Keratinocyte (primary cell): ENCODE results near the gene ZP4. TPM values are rescaled to one million over a fixed set of nuclear protein-coding genes. Genes with fewer than 3 reads are reported as not detected.
A peak's percentile ranks its signal among the peaks of the same experiment; 100 is the strongest.

Source experiments
- DNase-seq: peaks from one replicate; pipeline ENCODE4 v3.0.0-alpha.2; 2011; ENCODE audit warnings: low read depth, missing footprints, low spot score
- FAIRE-seq: peaks from 2 replicates; lab custom pipeline; 2011; peaks lifted over from hg19 to GRCh38; lab: Jason Lieb, UNC
- H2AFZ ChIP-seq: 2 replicates; pipeline ENCODE4 v1.6.0; 2012; ENCODE audit warnings: low read length, control low read depth, inconsistent platforms; ENCODE audit not compliant: control insufficient read depth
- H3K27ac ChIP-seq: 2 replicates; pipeline ENCODE4 v1.5.1; 2011; ENCODE audit warnings: low read length; ENCODE audit not compliant: control insufficient read depth, insufficient read depth
- H3K27me3 ChIP-seq: 3 replicates; pipeline ENCODE4 v1.6.0; 2011; ENCODE audit warnings: low read length; ENCODE audit not compliant: control insufficient read depth, insufficient read depth; ENCODE audit errors: extremely low read depth
- H3K36me3 ChIP-seq, 2 experiments: 2 replicates in 1 of 2; 3 replicates in 1 of 2; pipeline ENCODE4 v1.5.1; 2011; ENCODE audit warnings: low read length in 2 of 2, mild to moderate bottlenecking in 1 of 2; ENCODE audit not compliant: control insufficient read depth in 2 of 2, insufficient read depth in 2 of 2; ENCODE audit errors: extremely low read depth in 1 of 2
- H3K4me1 ChIP-seq: 3 replicates; pipeline ENCODE4 v1.5.1; 2011; ENCODE audit warnings: low read length; ENCODE audit not compliant: control insufficient read depth, insufficient read depth; ENCODE audit errors: extremely low read depth
- H3K4me2 ChIP-seq: 3 replicates; pipeline ENCODE4 v1.6.0; 2011; ENCODE audit warnings: low read depth, low read length; ENCODE audit not compliant: control insufficient read depth, insufficient read depth; ENCODE audit errors: extremely low read depth
- H3K4me3 ChIP-seq, 3 experiments: fragments of 200-600 bp in 1 of 3; sonication (generic) in 1 of 3; 2 replicates in 2 of 3; 3 replicates in 1 of 3; pipeline ENCODE4 v1.5.1; 2011 to 2016; ENCODE audit warnings: low read length in 3 of 3, mild to moderate bottlenecking in 3 of 3, control low read depth in 2 of 3, inconsistent platforms in 1 of 3, low read depth in 1 of 3, mixed read lengths in 1 of 3, mixed run types in 1 of 3, moderate library complexity in 1 of 3; ENCODE audit not compliant: control insufficient read depth in 2 of 3, insufficient read depth in 2 of 3; ENCODE audit errors: extremely low read depth in 1 of 3
- H3K79me2 ChIP-seq: 2 replicates; pipeline ENCODE4 v1.6.0; 2012; ENCODE audit warnings: low read length; ENCODE audit not compliant: control insufficient read depth, insufficient read depth
- H3K9ac ChIP-seq: 3 replicates; pipeline ENCODE4 v1.6.0; 2011; ENCODE audit warnings: low read length; ENCODE audit not compliant: control insufficient read depth, insufficient read depth; ENCODE audit errors: extremely low read depth
- H3K9me1 ChIP-seq: 3 replicates; pipeline ENCODE4 v1.6.0; 2011; ENCODE audit warnings: low read length; ENCODE audit not compliant: control insufficient read depth, insufficient read depth; ENCODE audit errors: extremely low read depth
- H3K9me3 ChIP-seq: 2 replicates; pipeline ENCODE4 v1.5.1; 2012; ENCODE audit warnings: low read depth, low read length; ENCODE audit not compliant: control insufficient read depth
- H4K20me1 ChIP-seq: 3 replicates; pipeline ENCODE4 v1.6.0; 2011; ENCODE audit warnings: low read length; ENCODE audit not compliant: control insufficient read depth, insufficient read depth; ENCODE audit errors: extremely low read depth
- EZH2 ChIP-seq: IDR thresholded peaks from one replicate; pipeline ENCODE4 v1.6.1; 2012; ENCODE audit warnings: inconsistent platforms, mild to moderate bottlenecking, low read length, moderate library complexity
- dilution Hi-C: fragments of 300-500 bp; cut with MboI; formaldehyde crosslinking; loops from one replicate; pipeline ENCODE4 v1.7.0; 2020; ENCODE audit warnings: low sequenced_read_pairs; ENCODE audit not compliant: extremely low pct_ligation_motif_present
- polyA plus RNA-seq, 5 experiments: library from polyadenylated mRNA; depleted of rRNA in 3 of 5; stranded (reverse) in 3 of 5; stranded (forward) in 1 of 5; unstranded in 1 of 5; fragments of >200 nt; gene quantifications; 1 replicate in 1 of 5; 2 replicates in 3 of 5; 3 replicates in 1 of 5; pipeline versions ENCODE4 v1.2.1 to v1.2.3, GENCODE V29; 2011 to 2012; ENCODE audit warnings: missing spikeins in 2 of 5, low read depth in 1 of 5, low replicate concordance in 1 of 5
- TF ChIP-seq, protein P1 (sequence below), 3 experiments: IDR thresholded peaks in 1 of 3; conservative IDR thresholded peaks in 1 of 3; optimal IDR thresholded peaks in 1 of 3; 2 replicates in 2 of 3; 3 replicates in 1 of 3; pipeline versions ENCODE3 to v1.5.1; 2011; ENCODE audit warnings: low read length in 3 of 3, mild to moderate bottlenecking in 3 of 3, moderate library complexity in 2 of 3, control low read depth in 1 of 3, inconsistent platforms in 1 of 3; ENCODE audit not compliant: insufficient read depth in 2 of 3; ENCODE audit errors: extremely low read depth in 1 of 3

ZP4 gene
- polyA plus RNA-seq, 1 donor (not counting 4 experiments of a cell fraction or from before 2014, with no cell fraction given), result 0.31 TPM

DNA sequence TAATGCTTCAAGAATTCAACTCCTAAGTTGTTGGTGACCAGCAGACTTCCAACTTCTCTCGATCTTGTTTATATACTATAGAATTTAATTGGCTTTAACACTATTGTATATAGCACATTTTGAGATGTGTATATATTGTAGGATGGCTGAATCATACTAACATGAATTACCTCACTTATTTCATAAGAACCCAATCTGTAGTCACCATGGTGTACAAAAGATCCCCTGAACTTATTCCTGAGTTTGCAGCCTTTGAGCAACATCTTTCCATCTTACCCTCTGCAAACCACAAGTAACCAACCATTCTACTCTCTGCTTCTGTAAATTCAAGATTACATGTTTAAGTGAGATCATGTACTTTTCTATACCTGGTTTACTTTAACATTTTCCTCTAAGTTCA lies 12.3 kb downstream of the ZP4 start:
- Histone ChIP-seq H3K9ac (no peak overlapping the region), H3K9me3 (no peaks in the 10 kb centered on the region), H3K4me1 (peaks cover 28% of the 10 kb centered on the region), H3K79me2 (no peaks in the 10 kb centered on the region), H3K27ac (peak overlapping the region; percentile 47), H3K9me1 (no peaks in the 10 kb centered on the region), H4K20me1 (no peaks in the 10 kb centered on the region), H2AFZ (no peak overlapping the region), H3K4me2 (no peak overlapping the region), H3K36me3 (no peaks in the 10 kb centered on the region), H3K27me3 (no peaks in the 10 kb centered on the region), H3K4me3 (no peak overlapping the region)
- TF ChIP-seq, protein P1, sequence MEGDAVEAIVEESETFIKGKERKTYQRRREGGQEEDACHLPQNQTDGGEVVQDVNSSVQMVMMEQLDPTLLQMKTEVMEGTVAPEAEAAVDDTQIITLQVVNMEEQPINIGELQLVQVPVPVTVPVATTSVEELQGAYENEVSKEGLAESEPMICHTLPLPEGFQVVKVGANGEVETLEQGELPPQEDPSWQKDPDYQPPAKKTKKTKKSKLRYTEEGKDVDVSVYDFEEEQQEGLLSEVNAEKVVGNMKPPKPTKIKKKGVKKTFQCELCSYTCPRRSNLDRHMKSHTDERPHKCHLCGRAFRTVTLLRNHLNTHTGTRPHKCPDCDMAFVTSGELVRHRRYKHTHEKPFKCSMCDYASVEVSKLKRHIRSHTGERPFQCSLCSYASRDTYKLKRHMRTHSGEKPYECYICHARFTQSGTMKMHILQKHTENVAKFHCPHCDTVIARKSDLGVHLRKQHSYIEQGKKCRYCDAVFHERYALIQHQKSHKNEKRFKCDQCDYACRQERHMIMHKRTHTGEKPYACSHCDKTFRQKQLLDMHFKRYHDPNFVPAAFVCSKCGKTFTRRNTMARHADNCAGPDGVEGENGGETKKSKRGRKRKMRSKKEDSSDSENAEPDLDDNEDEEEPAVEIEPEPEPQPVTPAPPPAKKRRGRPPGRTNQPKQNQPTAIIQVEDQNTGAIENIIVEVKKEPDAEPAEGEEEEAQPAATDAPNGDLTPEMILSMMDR (optimal IDR thresholded peaks at IDR 0.05 in 1 of 3, IDR thresholded peaks at IDR 0.05 in 1 of 3, conservative IDR thresholded peaks at IDR 0.05 in 1 of 3; ENCODE audit: extremely low read depth in 1 of 3, insufficient read depth in 2 of 3, low read length in 3 of 3), result no peak
- no peak for TF ChIP-seq EZH2
- dilution Hi-C loops, result no loop called here
- DNase-seq (no peak), FAIRE-seq (no peak)

DNA sequence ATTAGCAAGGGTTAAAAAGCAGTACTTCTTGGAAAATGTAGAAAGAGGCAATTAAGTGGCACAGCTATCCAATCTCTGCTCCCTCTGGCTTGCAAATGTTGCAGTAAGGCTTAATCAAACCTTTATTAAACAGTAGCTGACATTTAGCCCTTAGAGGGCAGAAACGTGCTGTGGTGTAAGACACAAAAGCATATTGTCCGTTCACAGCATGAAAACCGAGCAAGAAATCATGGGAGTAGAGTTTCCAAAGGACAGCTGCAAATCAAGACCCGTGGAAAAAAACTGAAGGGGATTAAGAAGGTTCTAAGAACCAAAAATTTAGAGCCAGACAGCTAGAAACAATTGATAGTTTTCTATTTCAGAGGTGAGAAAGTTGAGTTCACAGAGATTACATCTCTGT lies 13.1 kb downstream of the ZP4 start:
- Histone ChIP-seq H2AFZ (no peak overlapping the region), H3K9me3 (no peaks in the 10 kb centered on the region), H3K4me1 (peaks cover 31% of the 10 kb centered on the region), H3K27me3 (no peaks in the 10 kb centered on the region), H4K20me1 (no peaks in the 10 kb centered on the region), H3K4me2 (no peak overlapping the region), H3K9ac (no peak overlapping the region), H3K27ac (no peak overlapping the region), H3K4me3 (no peak overlapping the region), H3K9me1 (no peaks in the 10 kb centered on the region), H3K36me3 (no peaks in the 10 kb centered on the region), H3K79me2 (no peaks in the 10 kb centered on the region)
- FAIRE-seq (no peak), DNase-seq (no peak)
- TF ChIP-seq, protein P1 (optimal IDR thresholded peaks at IDR 0.05 in 1 of 3, IDR thresholded peaks at IDR 0.05 in 1 of 3, conservative IDR thresholded peaks at IDR 0.05 in 1 of 3; ENCODE audit: extremely low read depth in 1 of 3, insufficient read depth in 2 of 3, low read length in 3 of 3), result no peak
- no peak for TF ChIP-seq EZH2
- dilution Hi-C loops, result no loop called here
